Sigmoid colon (tissue), 7 donors: Measurements from ENCODE around the gene ZNF219. TPM values are rescaled to one million over a fixed set of nuclear protein-coding genes. Genes with fewer than 3 reads are reported as not detected.

Experiments used
- DNase-seq: peaks from one replicate; pipeline ENCODE4 v3.0.0-alpha.2; 2019
- H3K27ac ChIP-seq, 4 donors: fragments of 200-600 bp; sonication (generic); one replicate each; pipeline ENCODE4 v1.5.1; 2016 to 2019; ENCODE audit warnings: mild to moderate bottlenecking in 1 of 4
- H3K27me3 ChIP-seq, 3 donors: fragments of 200-600 bp; sonication (generic); one replicate each; pipeline ENCODE4 v1.5.1; 2019; ENCODE audit warnings: mild to moderate bottlenecking in 1 of 3
- H3K36me3 ChIP-seq, 4 donors: fragments of 200-600 bp; sonication (generic); one replicate each; pipeline ENCODE4 v1.5.1; 2016 to 2019
- H3K4me1 ChIP-seq, 4 donors: fragments of 200-600 bp; sonication (generic); one replicate each; pipeline ENCODE4 v1.5.1; 2017 to 2019
- H3K4me3 ChIP-seq, 4 donors: fragments of 200-600 bp; sonication (generic); one replicate each; pipeline ENCODE4 v1.5.1; 2017 to 2019; ENCODE audit warnings: mild to moderate bottlenecking in 2 of 4, moderate library complexity in 1 of 4
- H3K9me3 ChIP-seq, 4 donors: fragments of 200-600 bp in 3 of 4; sonication (generic) in 3 of 4; one replicate each; pipeline versions ENCODE4 v1.5.1 to v1.6.1; 2013 to 2019
- CTCF ChIP-seq, 4 experiments: fragments of 450-650 bp in 3 of 4; fragments of 200-600 bp in 1 of 4; IDR thresholded peaks; one replicate each; pipeline ENCODE4 v1.5.1; 2016 to 2019; ENCODE audit warnings: antibody characterized with exemption in 4 of 4, mild to moderate bottlenecking in 3 of 4, moderate library complexity in 2 of 4
- EP300 ChIP-seq, 4 donors: sonication (generic); formaldehyde crosslinking; IDR thresholded peaks; one replicate each; pipeline ENCODE4 v1.6.1; 2017; ENCODE audit warnings: antibody characterized with exemption in 4 of 4
- POLR2A ChIP-seq, 2 donors: fragments of 450-650 bp; IDR thresholded peaks; one replicate each; pipeline ENCODE4 v1.6.1; 2016; ENCODE audit warnings: antibody characterized with exemption in 2 of 2, mild to moderate bottlenecking in 2 of 2, moderate library complexity in 2 of 2
- POLR2AphosphoS5 ChIP-seq, 4 donors: sonication (generic); formaldehyde crosslinking; IDR thresholded peaks; one replicate each; pipeline ENCODE4 v1.6.1; 2017; ENCODE audit warnings: antibody characterized with exemption in 4 of 4
- WGBS, 2 donors: extraction: QIAGEN DNeasy Blood & Tissue Kit; methylation state at CpG; one replicate each; pipeline ENCODE4 v1.1.7; 2013; 5-methylcytosine and 5-hydroxymethylcytosine counted together
- intact Hi-C: fragments of 100-400 bp; cut with DNase I; formaldehyde crosslinking; loops from one replicate; pipeline ENCODE4 v1.15.1; 2023
- polyA plus RNA-seq, 3 donors: library from polyadenylated mRNA; stranded (reverse); fragments of 200-250 nt; gene quantifications; one replicate each; pipeline ENCODE4 v1.2.3, GENCODE V29; 2013
- total RNA-seq, 4 donors: library from RNA; depleted of rRNA; stranded (reverse); fragments of >200 nt; gene quantifications; one replicate each; pipeline ENCODE4 v1.1.0, GENCODE V29; 2016
- donor health status: healthy with polysubstance abuse.
- donor health status: Bipolar disorder and iron deficiency.
- donor health status: healthy.

The ZNF219 gene
- total and polyA plus RNA-seq, 7 donors, result 27.6 to 89.7 (median 48.2) TPM

- no peaks in the 10 kb centered on the region for H3K9me3 ChIP-seq
- H3K4me1 ChIP-seq, result peaks cover 0 to 63% (median 57%) of the 10 kb centered on the region in 4 donors
- no peaks in the 10 kb centered on the region for H3K27me3 ChIP-seq
- peak within 1 kb of the TSS; percentile 92 to 98 (median 97) for H3K27ac ChIP-seq
- TF ChIP-seq POLR2A (IDR thresholded peaks at IDR 0.05) (peak in 1 of 2 donors; percentile 40), CTCF (IDR thresholded peaks at IDR 0.05) (no peak)
- DNase-seq, result no peak
- no peak within 1 kb of the TSS for H3K4me3 ChIP-seq
- intact Hi-C loops, result loop anchor here (10.0 kb wide), 1 partner anchor 246 kb away; no protein-coding TSS in a partner anchor
- H3K36me3 ChIP-seq, result no peaks in the 10 kb centered on the region
- 26 to 73% methylated on average over 5 of the region's 5 CpGs for WGBS, 2 donors
Observed at GRCh38 chr14:21100931-21101330, 2.5 kb upstream of the ZNF219 start, which contains the start of gene TMEM253. Gene TMEM253, plus strand, starts transcription at chr14:21101066. Its CDS starts 278 bp downstream, at chr14:21101344.

- TF ChIP-seq POLR2AphosphoS5 (IDR thresholded peaks at IDR 0.05), result no peak
- no peak for TF ChIP-seq CTCF (IDR thresholded peaks at IDR 0.05)
- TF ChIP-seq EP300 (IDR thresholded peaks at IDR 0.05), result no peak
- no peak for TF ChIP-seq POLR2A (IDR thresholded peaks at IDR 0.05)
- H3K36me3 ChIP-seq, result no peaks in the 10 kb centered on the region
- H3K27me3 ChIP-seq, result no peaks in the 10 kb centered on the region
- intact Hi-C loops, result loop anchor here (5.0 to 10.0 kb wide), 3 partner anchors 417 to 765 kb away; partner anchors contain the start of genes CCNB1IP1 and RNASE4
- peak overlapping the region; percentile 92 to 98 (median 97) for H3K27ac ChIP-seq
- no peak for DNase-seq
- peaks cover 0 to 60% (median 55%) of the 10 kb centered on the region in 4 donors for H3K4me1 ChIP-seq
- H3K9me3 ChIP-seq, result no peaks in the 10 kb centered on the region
- 56 to 78% methylated on average over 5 of the region's 5 CpGs for WGBS, 2 donors
- peak overlapping the region in 2 of 4 donors; percentile 70 to 77 for H3K4me3 ChIP-seq
Observed at GRCh38 chr14:21099596-21099985, 1.1 kb upstream of the ZNF219 start.

- no peak for DNase-seq
- H3K27ac ChIP-seq, result peak overlapping the region; percentile 92 to 98 (median 97)
- peak overlapping the region; percentile 53 to 77 (median 72) for H3K4me3 ChIP-seq
- TF ChIP-seq POLR2AphosphoS5 (IDR thresholded peaks at IDR 0.05) (no peak), CTCF (IDR thresholded peaks at IDR 0.05) (no peak), EP300 (IDR thresholded peaks at IDR 0.05) (no peak), POLR2A (IDR thresholded peaks at IDR 0.05) (no peak)
- WGBS, 2 donors, result 7 to 16% methylated on average over 16 of the region's 16 CpGs
- peaks cover 0 to 60% (median 56%) of the 10 kb centered on the region in 4 donors for H3K4me1 ChIP-seq
- H3K27me3 ChIP-seq, result no peaks in the 10 kb centered on the region
- H3K36me3 ChIP-seq, result no peaks in the 10 kb centered on the region
- no peaks in the 10 kb centered on the region for H3K9me3 ChIP-seq
- intact Hi-C loops, result loop anchor here (5.0 to 10.0 kb wide), 3 partner anchors 417 to 764 kb away; partner anchors contain the start of genes CCNB1IP1 and RNASE4
Observed at GRCh38 chr14:21098892-21099595, 589 bp upstream of the ZNF219 start.

GRCh38 chr14:21097636-21098075, 799 bp downstream of the ZNF219 start:
- TF ChIP-seq CTCF (IDR thresholded peaks at IDR 0.05), result no peak
- peak in 1 of 4 donors; percentile 22 for TF ChIP-seq POLR2AphosphoS5 (IDR thresholded peaks at IDR 0.05)
- no peak for TF ChIP-seq EP300 (IDR thresholded peaks at IDR 0.05)
- intact Hi-C loops, result loop anchor here (5.0 to 10.0 kb wide), 3 partner anchors 415 to 763 kb away; partner anchors contain the start of genes CCNB1IP1 and RNASE4
- no peak for DNase-seq
- no peaks in the 10 kb centered on the region for H3K27me3 ChIP-seq
- peaks cover 0 to 8% (median 4%) of the 10 kb centered on the region in 4 donors for H3K36me3 ChIP-seq
- H3K4me3 ChIP-seq, result peak overlapping the region; percentile 37 to 77 (median 72)
- WGBS, 2 donors, result 1 to 4% methylated on average over 19 of the region's 19 CpGs
- peak overlapping the region; percentile 92 to 98 (median 97) for H3K27ac ChIP-seq
- H3K9me3 ChIP-seq, result no peaks in the 10 kb centered on the region
- H3K4me1 ChIP-seq, result peaks cover 0 to 62% (median 57%) of the 10 kb centered on the region in 4 donors
